PC-9 (cell line): ENCODE results near the gene HEXIM1. TPM values are rescaled to one million over a fixed set of nuclear protein-coding genes. Genes with fewer than 3 reads are reported as not detected.

Source experiments
- BruUV-seq: library from RNA; stranded (reverse); fragments of 400-500 nt; replicated peaks from 2 replicates; lab custom pipeline; 2021; lab: Mats Ljungman, UMichigan
- CTCF ChIA-PET: fragments of 300-600 bp; sonication (Branson Sonifier 250); formaldehyde crosslinking; loops from one replicate; lab custom pipeline; 2022; ENCODE audit warnings: antibody characterized with exemption; lab: Charles Lee
- POLR2A ChIA-PET: fragments of 300-600 bp; sonication (Branson Sonifier 250); formaldehyde crosslinking; loops from one replicate; lab custom pipeline; 2022; ENCODE audit warnings: antibody characterized with exemption; ENCODE audit not compliant: unreplicated experiment; lab: Charles Lee
- DNase-seq, 2 experiments: peaks; one replicate each; pipeline versions ENCODE4 v3.0.0 to v3.0.0-alpha.2; 2015 to 2022; ENCODE audit warnings: mixed read lengths in 1 of 2
- H2AFZ ChIP-seq: fragments of 200-600 bp; sonication (generic); 2 replicates; pipeline ENCODE4 v1.8.1; 2017; ENCODE audit warnings: antibody characterized with exemption
- H3F3A ChIP-seq: fragments of 200-600 bp; sonication (generic); 2 replicates; pipeline ENCODE4 v1.8.1; 2017; ENCODE audit warnings: antibody characterized with exemption, mild to moderate bottlenecking, low read depth; ENCODE audit not compliant: insufficient read depth
- H3K27ac ChIP-seq: fragments of 200-600 bp; sonication (generic); 2 replicates; pipeline ENCODE4 v1.6.1; 2016; ENCODE audit warnings: mixed run types
- H3K27me3 ChIP-seq: fragments of 200-600 bp; sonication (generic); 2 replicates; pipeline ENCODE4 v1.6.1; 2016; ENCODE audit warnings: low read depth, mixed run types; ENCODE audit not compliant: insufficient read depth
- H3K36me3 ChIP-seq: fragments of 200-600 bp; sonication (generic); 2 replicates; pipeline ENCODE4 v1.6.1; 2016; ENCODE audit warnings: low read depth, mixed run types
- H3K4me1 ChIP-seq: fragments of 200-600 bp; sonication (generic); replicated peaks from 2 replicates; pipeline ENCODE4 v1.6.1; 2016; ENCODE audit warnings: mixed run types; ENCODE audit not compliant: insufficient read depth
- H3K4me2 ChIP-seq: fragments of 200-600 bp; sonication (generic); 2 replicates; pipeline ENCODE4 v1.6.1; 2017; ENCODE audit warnings: mixed run types
- H3K4me3 ChIP-seq: fragments of 200-600 bp; sonication (generic); 2 replicates; pipeline ENCODE4 v1.6.1; 2016; ENCODE audit warnings: mixed run types
- H3K79me2 ChIP-seq: fragments of 200-600 bp; sonication (generic); 2 replicates; pipeline ENCODE4 v1.6.1; 2017; ENCODE audit warnings: low read depth, mixed run types
- H3K9me2 ChIP-seq: fragments of 200-600 bp; sonication (generic); 2 replicates; pipeline ENCODE4 v1.8.1; 2017; ENCODE audit warnings: mild to moderate bottlenecking; ENCODE audit not compliant: insufficient read depth
- H3K9me3 ChIP-seq: fragments of 200-600 bp; sonication (generic); 2 replicates; pipeline ENCODE4 v1.8.1; 2016; ENCODE audit warnings: low read depth; ENCODE audit not compliant: insufficient read depth
- H4K20me1 ChIP-seq: fragments of 200-600 bp; sonication (generic); 2 replicates; pipeline ENCODE4 v1.8.1; 2017; ENCODE audit not compliant: insufficient read depth
- CTCF ChIP-seq: fragments of 200-600 bp; sonication (generic); conservative IDR thresholded peaks from 2 replicates; pipeline ENCODE4 v1.6.1; 2017; ENCODE audit warnings: mixed run types, antibody characterized with exemption, mild to moderate bottlenecking, moderate library complexity
- EZH2 ChIP-seq: fragments of 200-600 bp; sonication (generic); IDR thresholded peaks from 2 replicates; pipeline ENCODE4 v1.8.0; 2017; ENCODE audit warnings: antibody characterized with exemption, low read depth
- intact Hi-C: fragments of 100-400 bp; cut with micrococcal nuclease; formaldehyde crosslinking; loops from one replicate; pipeline ENCODE4 v1.10.0; 2022; ENCODE audit not compliant: unreplicated experiment
- total RNA-seq: library from RNA; stranded (reverse); gene quantifications from 2 replicates; pipeline ENCODE4 v1.2.3, GENCODE V29; 2021

Gene HEXIM1
- total RNA-seq, 1 experiment from 2014 or later, result 64.9 TPM

GRCh38 chr17:45155029-45155428, 6.8 kb downstream of the HEXIM1 start:
- no peak overlapping the region for H2AFZ ChIP-seq
- TF ChIP-seq CTCF, result 0 out of 2 replicates have a peak, but pooled peaks have one; percentile 21
- no peak for TF ChIP-seq EZH2
- peak overlapping the region; percentile 75 for H3K27ac ChIP-seq
- intact Hi-C loops, result no loop called here
- no TSS peak for BruUV-seq
- H3K9me3 ChIP-seq, result no peaks in the 10 kb centered on the region
- H3K27me3 ChIP-seq, result no peaks in the 10 kb centered on the region
- H3K79me2 ChIP-seq, result peaks cover 83% of the 10 kb centered on the region
- peaks cover 15% of the 10 kb centered on the region for H3K36me3 ChIP-seq
- CTCF ChIA-PET, result interaction anchor here (0.6 to 2.3 kb wide), 8 partner anchors 16 to 270 kb away, joined by 4 to 37 read pairs (median 16); partner anchors contain the start of gene ACBD4
- peak overlapping the region; percentile 36; the same call in 1 of the 2 replicates for H3K4me3 ChIP-seq
- H3K4me2 ChIP-seq, result peak overlapping the region; percentile 82
- no peaks in the 10 kb centered on the region; the same call in 1 of the 2 replicates for H4K20me1 ChIP-seq
- H3K9me2 ChIP-seq, result no peaks in the 10 kb centered on the region
- DNase-seq, result peak in 1 of 2 experiments; percentile 74
- H3K4me1 ChIP-seq, result peaks cover 72% of the 10 kb centered on the region
- POLR2A ChIA-PET, result interaction anchor here (0.5 to 1.4 kb wide), 8 partner anchors 14 to 269 kb away, joined by 3 to 41 read pairs (median 8); partner anchors contain the start of gene C1QL1
- H3F3A ChIP-seq, result peaks cover 74% of the 10 kb centered on the region

- H4K20me1 ChIP-seq, result no peaks in the 10 kb centered on the region; the same call in 1 of the 2 replicates
- no peaks in the 10 kb centered on the region for H3K27me3 ChIP-seq
- H2AFZ ChIP-seq, result no peak overlapping the region
- ChIA-PET POLR2A (interaction anchor here (0.5 to 1.4 kb wide), 8 partner anchors 14 to 268 kb away, joined by 3 to 41 read pairs (median 12); partner anchors contain the start of gene C1QL1), CTCF (interaction anchor here (0.6 to 2.3 kb wide), 7 partner anchors 19 to 270 kb away, joined by 4 to 37 read pairs (median 13); partner anchors contain the start of gene ACBD4)
- peak overlapping the region; percentile 82 for H3K4me2 ChIP-seq
- DNase-seq, result peak; percentile 21 to 77
- H3K36me3 ChIP-seq, result peaks cover 10% of the 10 kb centered on the region
- TF ChIP-seq CTCF (0 out of 2 replicates have a peak, but pooled peaks have one; percentile 5), EZH2 (no peak)
- peaks cover 74% of the 10 kb centered on the region for H3K4me1 ChIP-seq
- H3K9me2 ChIP-seq, result no peaks in the 10 kb centered on the region
- no peaks in the 10 kb centered on the region for H3K9me3 ChIP-seq
- H3K27ac ChIP-seq, result peak overlapping the region; percentile 75
- H3K4me3 ChIP-seq, result peak overlapping the region; percentile 36; the same call in 1 of the 2 replicates
- H3F3A ChIP-seq, result peaks cover 74% of the 10 kb centered on the region
- peaks cover 83% of the 10 kb centered on the region for H3K79me2 ChIP-seq
- BruUV-seq, result no TSS peak
- intact Hi-C loops, result no loop called here
Measured at GRCh38 chr17:45155483-45155882, 7.2 kb downstream of the HEXIM1 start.

GRCh38 chr17:45156242-45156641, 8.0 kb downstream of the HEXIM1 start:
- no peak for TF ChIP-seq CTCF
- no peak for TF ChIP-seq EZH2
- no TSS peak for BruUV-seq
- H3K27me3 ChIP-seq, result no peaks in the 10 kb centered on the region
- ChIA-PET CTCF (interaction anchor here (1.2 to 2.3 kb wide), 3 partner anchors 20 to 42 kb away, joined by 4 to 37 read pairs (median 26); partner anchors contain the start of gene ACBD4), POLR2A (no interaction called here)
- H2AFZ ChIP-seq, result no peak overlapping the region
- no peak for DNase-seq
- peak overlapping the region; percentile 82 for H3K4me2 ChIP-seq
- intact Hi-C loops, result no loop called here
- H3K4me1 ChIP-seq, result peaks cover 72% of the 10 kb centered on the region
- no peak overlapping the region for H3K27ac ChIP-seq
- peaks cover 7% of the 10 kb centered on the region; the same call in 1 of the 2 replicates for H3K36me3 ChIP-seq
- H3K9me3 ChIP-seq, result no peaks in the 10 kb centered on the region
- peaks cover 83% of the 10 kb centered on the region for H3K79me2 ChIP-seq
- no peak overlapping the region for H3K4me3 ChIP-seq
- no peaks in the 10 kb centered on the region; the same call in 1 of the 2 replicates for H4K20me1 ChIP-seq
- H3F3A ChIP-seq, result peaks cover 71% of the 10 kb centered on the region
- H3K9me2 ChIP-seq, result no peaks in the 10 kb centered on the region
